Measurements from ENCODE around the gene CNTN2.

The CNTN2 gene

DNA sequence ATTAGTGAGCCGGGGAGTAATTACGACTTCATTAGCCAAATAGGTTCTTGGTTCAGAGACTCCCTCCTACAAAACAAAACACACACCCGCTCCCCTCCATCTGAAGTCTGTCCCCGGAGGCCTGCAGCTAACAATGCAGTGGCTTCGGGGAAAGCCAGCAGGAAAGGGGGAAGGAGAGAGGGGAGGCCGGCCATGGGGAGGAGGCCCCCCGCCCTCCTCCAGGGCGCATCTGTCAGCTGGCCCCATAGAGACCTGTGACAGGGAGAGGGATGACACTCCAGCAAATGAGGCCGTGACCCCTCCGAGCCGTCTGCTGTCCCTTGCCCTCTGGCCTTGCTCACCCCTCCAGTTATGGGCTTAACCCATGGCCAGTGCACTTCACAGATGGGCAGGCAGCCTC lies 12.1 kb upstream of the CNTN2 start:
- TF ChIP-seq, protein P1, sequence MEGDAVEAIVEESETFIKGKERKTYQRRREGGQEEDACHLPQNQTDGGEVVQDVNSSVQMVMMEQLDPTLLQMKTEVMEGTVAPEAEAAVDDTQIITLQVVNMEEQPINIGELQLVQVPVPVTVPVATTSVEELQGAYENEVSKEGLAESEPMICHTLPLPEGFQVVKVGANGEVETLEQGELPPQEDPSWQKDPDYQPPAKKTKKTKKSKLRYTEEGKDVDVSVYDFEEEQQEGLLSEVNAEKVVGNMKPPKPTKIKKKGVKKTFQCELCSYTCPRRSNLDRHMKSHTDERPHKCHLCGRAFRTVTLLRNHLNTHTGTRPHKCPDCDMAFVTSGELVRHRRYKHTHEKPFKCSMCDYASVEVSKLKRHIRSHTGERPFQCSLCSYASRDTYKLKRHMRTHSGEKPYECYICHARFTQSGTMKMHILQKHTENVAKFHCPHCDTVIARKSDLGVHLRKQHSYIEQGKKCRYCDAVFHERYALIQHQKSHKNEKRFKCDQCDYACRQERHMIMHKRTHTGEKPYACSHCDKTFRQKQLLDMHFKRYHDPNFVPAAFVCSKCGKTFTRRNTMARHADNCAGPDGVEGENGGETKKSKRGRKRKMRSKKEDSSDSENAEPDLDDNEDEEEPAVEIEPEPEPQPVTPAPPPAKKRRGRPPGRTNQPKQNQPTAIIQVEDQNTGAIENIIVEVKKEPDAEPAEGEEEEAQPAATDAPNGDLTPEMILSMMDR (conservative IDR thresholded peaks at IDR 0.05), result no peak
- H3K27ac ChIP-seq, result no peak overlapping the region

DNA sequence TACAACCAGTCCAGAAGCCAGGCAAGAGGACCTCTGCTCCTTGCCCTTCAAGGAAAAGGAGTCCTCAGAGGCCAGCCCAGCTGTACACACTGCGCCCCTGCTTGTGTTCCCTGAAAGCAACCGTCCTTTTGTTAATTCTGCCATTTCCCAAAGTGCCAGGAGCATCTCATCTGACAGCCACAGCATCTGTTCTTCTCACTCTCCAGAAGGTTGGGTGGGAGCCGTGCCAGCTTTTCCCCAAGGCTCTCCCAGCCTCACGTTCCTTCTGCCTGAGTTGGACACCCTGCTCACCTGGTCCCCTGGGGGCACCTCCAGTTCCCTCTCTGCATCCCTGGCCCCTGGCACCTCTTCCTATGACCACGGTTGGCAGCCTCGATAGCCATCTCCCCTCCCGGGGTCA lies 10.5 kb upstream of the CNTN2 start:
- H3K27ac ChIP-seq, result no peak overlapping the region
- no peak for TF ChIP-seq ZFX (IDR thresholded peaks at IDR 0.05)
- TF ChIP-seq, protein P1 (conservative IDR thresholded peaks at IDR 0.05), result no peak

DNA sequence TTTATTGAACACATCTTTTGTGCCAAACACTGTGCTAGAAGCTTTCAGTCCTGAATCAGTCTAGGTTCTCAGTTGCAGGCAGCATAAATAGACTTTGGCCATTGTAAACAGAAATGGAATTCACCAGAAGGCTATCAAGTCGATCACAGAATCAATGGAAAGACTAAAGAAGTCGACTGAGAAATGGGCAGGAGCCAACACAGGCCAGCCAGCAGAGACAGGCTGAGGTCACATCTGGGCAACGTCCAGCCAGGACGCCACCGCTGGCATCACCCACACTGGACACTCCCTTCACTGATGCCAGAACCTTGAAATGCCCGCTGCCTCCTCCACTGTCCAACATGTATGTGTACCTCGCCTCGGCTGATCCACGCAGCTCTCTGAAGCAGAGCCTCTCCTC lies 5.5 kb upstream of the CNTN2 start:
- no peak overlapping the region for H3K27ac ChIP-seq
- TF ChIP-seq, protein P1 (conservative IDR thresholded peaks at IDR 0.05), result no peak
- TF ChIP-seq ZFX (IDR thresholded peaks at IDR 0.05), result no peak

DNA sequence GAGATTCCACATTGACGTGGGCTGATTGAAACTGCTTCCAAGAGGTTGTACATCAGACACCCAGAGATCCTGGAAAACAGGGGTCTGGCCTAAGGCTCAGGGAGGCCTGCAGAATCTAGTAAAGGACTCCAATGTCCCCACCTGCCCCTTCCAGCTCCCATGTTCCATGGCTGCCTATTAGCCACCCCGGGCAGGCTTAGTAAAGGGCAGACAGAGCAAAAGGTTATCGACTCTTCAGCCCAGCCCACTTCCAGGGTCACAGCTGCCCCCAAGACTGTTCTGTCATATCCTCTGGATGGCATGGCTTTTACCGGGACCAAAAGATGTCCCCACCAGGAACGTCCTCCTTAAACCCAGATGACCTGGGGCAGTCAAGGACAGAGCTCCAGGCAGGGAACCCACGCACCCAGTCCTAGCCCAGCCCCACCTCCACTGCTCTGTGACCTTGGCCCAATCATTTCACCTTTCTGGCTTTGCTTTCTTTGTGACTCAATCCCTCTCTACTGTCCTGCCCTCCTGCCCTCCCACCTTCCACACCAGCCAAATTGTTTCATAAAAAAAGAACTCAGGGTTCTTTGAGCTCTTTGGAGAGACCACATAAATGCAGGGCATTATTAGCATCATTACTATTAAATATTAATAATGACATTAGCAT lies 4.8 kb upstream of the CNTN2 start:
- H3K27ac ChIP-seq, result no peak overlapping the region
- TF ChIP-seq, protein P1 (conservative IDR thresholded peaks at IDR 0.05), result no peak
- TF ChIP-seq ZFX (IDR thresholded peaks at IDR 0.05), result no peak

DNA sequence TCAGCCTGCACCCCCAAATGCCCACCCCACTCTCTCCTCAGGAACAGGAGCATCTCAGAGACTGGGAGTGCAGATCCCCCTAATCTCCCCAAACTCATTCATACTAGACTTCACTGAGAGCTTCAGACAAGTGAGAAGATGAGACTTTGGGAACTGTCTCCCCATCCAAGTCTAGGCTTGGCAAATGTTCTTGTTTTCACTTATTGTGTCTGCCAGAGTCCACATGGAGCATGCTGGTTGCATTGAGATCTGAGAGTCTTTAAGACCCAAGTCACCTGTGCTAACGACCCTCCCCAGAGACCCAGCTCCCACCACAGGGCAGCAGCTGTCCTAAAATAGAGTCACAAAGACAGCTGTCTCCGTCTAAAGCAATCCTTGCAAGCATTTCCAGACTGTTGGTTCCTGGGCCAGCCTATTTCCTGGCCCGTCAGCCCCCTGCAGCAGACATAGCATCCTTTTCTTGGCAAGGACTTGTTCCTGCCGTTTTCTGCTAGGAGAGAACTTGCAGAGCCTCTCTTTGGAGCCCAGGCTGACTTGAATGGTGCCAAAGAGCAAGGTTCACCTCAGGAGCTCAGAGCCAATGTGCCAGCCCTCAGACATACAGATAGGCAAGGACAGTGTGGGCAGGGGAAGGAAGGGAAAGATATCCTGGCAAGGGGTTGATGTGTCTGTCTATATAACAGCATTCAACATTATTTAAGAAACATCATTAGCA lies 1.9 kb upstream of the CNTN2 start:
- H3K27ac ChIP-seq, result no peak overlapping the region
- TF ChIP-seq ZFX (IDR thresholded peaks at IDR 0.05), result no peak
- TF ChIP-seq, protein P1 (conservative IDR thresholded peaks at IDR 0.05), result no peak

DNA sequence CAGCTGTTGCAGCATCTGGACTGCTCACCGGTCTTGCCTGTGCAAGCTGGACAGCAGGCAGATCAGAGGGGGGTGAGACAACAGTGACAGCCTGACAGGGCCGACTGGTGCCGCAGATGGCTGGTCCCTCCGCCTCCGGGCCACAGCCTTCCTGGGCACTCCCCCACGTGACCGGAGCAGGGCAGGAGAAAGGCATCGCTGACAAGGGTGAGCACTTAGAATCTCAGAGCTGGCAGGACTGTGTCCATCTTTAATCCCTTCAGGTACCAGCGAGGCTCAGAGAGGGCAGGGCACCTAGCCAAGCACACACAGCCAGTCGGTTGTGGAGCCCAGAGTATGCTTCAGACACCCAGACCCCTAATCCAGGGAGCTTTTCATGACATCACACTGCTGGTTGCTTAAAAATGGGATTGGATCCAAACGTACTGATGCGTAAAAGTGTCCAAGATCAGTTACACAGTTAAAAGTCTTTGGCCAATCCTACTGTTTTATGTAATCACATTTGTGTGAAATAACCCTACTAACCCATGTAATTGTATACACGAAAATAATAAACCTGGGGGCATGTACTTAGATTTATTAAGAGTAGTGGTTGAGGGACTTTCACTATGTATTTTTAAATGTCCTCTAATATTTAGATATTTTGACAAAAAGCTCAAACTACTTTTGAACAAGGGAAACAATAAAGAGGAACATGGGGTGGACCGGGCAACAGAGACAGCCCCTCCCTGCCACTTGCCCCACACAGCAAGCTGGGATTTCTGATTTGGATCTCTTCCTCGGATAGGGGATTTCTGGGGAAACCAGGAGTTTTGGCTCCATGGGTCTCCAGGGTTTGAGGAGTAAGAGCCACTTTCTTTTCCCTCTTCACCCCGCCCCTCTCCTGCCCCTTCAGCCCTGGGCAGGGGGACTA lies 758 bp upstream of the CNTN2 start:
- H3K27ac ChIP-seq, result no peak overlapping the region
- TF ChIP-seq ZFX (IDR thresholded peaks at IDR 0.05), result no peak
- TF ChIP-seq, protein P1 (conservative IDR thresholded peaks at IDR 0.05), result no peak

DNA sequence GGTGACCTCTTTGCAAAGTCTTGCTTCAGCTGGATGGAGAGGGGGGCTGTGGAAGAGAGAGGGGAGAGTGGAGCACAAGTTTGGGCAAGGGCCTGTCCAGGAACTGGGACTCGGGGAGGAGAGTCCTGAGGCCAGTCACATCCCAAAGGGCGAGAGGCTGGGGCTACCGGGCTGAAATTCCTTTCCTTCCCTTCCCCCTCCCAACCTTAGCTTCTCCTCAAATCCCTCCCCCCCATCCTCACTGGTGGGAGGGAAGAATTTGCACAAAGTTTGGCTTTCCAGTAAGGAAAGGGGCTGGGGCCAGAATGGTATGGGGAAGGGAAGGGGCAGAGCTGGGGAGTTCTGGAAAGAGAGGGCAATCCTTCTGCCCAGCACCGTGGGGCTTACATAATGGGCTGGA lies 854 bp downstream of the CNTN2 start:
- no peak overlapping the region for H3K27ac ChIP-seq
- TF ChIP-seq, protein P1 (conservative IDR thresholded peaks at IDR 0.05), result no peak
- no peak for TF ChIP-seq ZFX (IDR thresholded peaks at IDR 0.05)
